Endodermal cell (in vitro differentiated cells): ENCODE data around the gene CYP2W1. TPM values are rescaled to one million over a fixed set of nuclear protein-coding genes. Genes with fewer than 3 reads are reported as not detected.
A peak's percentile ranks its signal among the peaks of the same experiment; 100 is the strongest.

ENCODE experiments used
- DNase-seq: peaks from one replicate; pipeline ENCODE4 v3.0.0-alpha.2; 2017
- H3K27ac ChIP-seq: 2 replicates; pipeline ENCODE4 v1.5.1; 2013; ENCODE audit warnings: mild to moderate bottlenecking, low read depth, low read length, moderate library complexity
- H3K27me3 ChIP-seq: 2 replicates; pipeline ENCODE4 v1.6.1; 2013; ENCODE audit warnings: mild to moderate bottlenecking, low read length, moderate library complexity; ENCODE audit not compliant: insufficient read depth, control insufficient read depth, poor library complexity, severe bottlenecking
- H3K36me3 ChIP-seq: 2 replicates; pipeline ENCODE4 v1.7.0; 2013; ENCODE audit warnings: mild to moderate bottlenecking, low read length, moderate library complexity; ENCODE audit not compliant: control insufficient read depth, insufficient read depth
- H3K4me1 ChIP-seq: one replicate; pipeline ENCODE4 v1.7.0; 2013; ENCODE audit warnings: low read length; ENCODE audit not compliant: control insufficient read depth, insufficient read depth
- H3K4me3 ChIP-seq: 2 replicates; pipeline ENCODE4 v1.5.1; 2013; ENCODE audit warnings: mild to moderate bottlenecking, low read length, moderate library complexity
- H3K9ac ChIP-seq: 2 replicates; pipeline ENCODE4 v1.6.1; 2013; ENCODE audit warnings: mild to moderate bottlenecking, low read length, moderate library complexity; ENCODE audit not compliant: poor library complexity, severe bottlenecking; ENCODE audit errors: extremely low read depth
- H3K9me3 ChIP-seq: 2 replicates; pipeline ENCODE4 v1.6.1; 2013; ENCODE audit warnings: mild to moderate bottlenecking, low read length, moderate library complexity; ENCODE audit not compliant: control insufficient read depth
- H3K27ac Mint-ChIP-seq: 2 replicates; pipeline ENCODE4 v1.8.0; 2020; ENCODE audit warnings: mixed read lengths
- H3K27me3 Mint-ChIP-seq: 2 replicates; pipeline ENCODE4 v1.8.0; 2021; ENCODE audit warnings: mild to moderate bottlenecking, mixed read lengths; ENCODE audit not compliant: insufficient read depth
- H3K36me3 Mint-ChIP-seq: 2 replicates; pipeline ENCODE4 v1.8.0; 2020; ENCODE audit warnings: low read depth, mixed read lengths
- H3K4me1 Mint-ChIP-seq: 2 replicates; pipeline ENCODE4 v1.8.0; 2020; ENCODE audit warnings: mixed read lengths
- H3K4me3 Mint-ChIP-seq: 2 replicates; pipeline ENCODE4 v1.8.0; 2020; ENCODE audit warnings: mild to moderate bottlenecking, moderate library complexity, mixed read lengths
- H3K9me3 Mint-ChIP-seq: 2 replicates; pipeline ENCODE4 v1.8.0; 2020; ENCODE audit warnings: mild to moderate bottlenecking, mixed read lengths
- CTCF ChIP-seq: fragments of 200-600 bp; sonication (generic); conservative IDR thresholded peaks from 2 replicates; pipeline ENCODE4 v1.5.0; 2021; ENCODE audit warnings: antibody characterized with exemption, mild to moderate bottlenecking
- whole genome bisulfite sequencing, 2 experiments: methylation state at CpG; one replicate each; pipeline versions ENCODE4 v1.1.5 to v1.1.7; 2013; ENCODE audit warnings: missing lambda C conversion rate in 2 of 2, mixed read lengths in 1 of 2; ENCODE audit not compliant: insufficient coverage in 1 of 2, insufficient read length in 1 of 2; 5-methylcytosine and 5-hydroxymethylcytosine counted together
- total RNA-seq, 2 donors: library from RNA; stranded (reverse); fragmentation: NEBNext Ultra II Directional in 1 of 2; extraction: Animal tissue kit (Norgen Biotek cat#: 25700) in 1 of 2; gene quantifications; 2 replicates in 1 of 2; 3 replicates in 1 of 2; pipeline ENCODE4 v1.2.1, GENCODE V29; 2021

Gene CYP2W1
- total RNA-seq, 2 donors from 2014 or later: not detected

GRCh38 chr7:946256-946996 lies 36.6 kb upstream of the CYP2W1 start:
- WGBS, 2 experiments: 89 to 90% methylated on average over 24 to 29 of the region's 29 CpGs
- no peak overlapping the region for H3K4me3 ChIP-seq
- H3K9ac ChIP-seq: no peak overlapping the region
- peaks cover 9% of the 10 kb centered on the region for H3K27me3 ChIP-seq
- no peak overlapping the region for H3K4me3 Mint-ChIP-seq
- H3K4me1 ChIP-seq: no peaks in the 10 kb centered on the region
- H3K9me3 Mint-ChIP-seq: no peaks in the 10 kb centered on the region
- DNase-seq: no peak
- no peak overlapping the region for H3K27ac Mint-ChIP-seq
- H3K27me3 Mint-ChIP-seq: peaks cover 14% of the 10 kb centered on the region
- TF ChIP-seq CTCF: no peak
- H3K36me3 ChIP-seq: no peaks in the 10 kb centered on the region
- no peaks in the 10 kb centered on the region for H3K36me3 Mint-ChIP-seq
- no peaks in the 10 kb centered on the region for H3K4me1 Mint-ChIP-seq
- no peak overlapping the region for H3K27ac ChIP-seq
- no peaks in the 10 kb centered on the region for H3K9me3 ChIP-seq

GRCh38 chr7:947391-948210 lies 35.4 kb upstream of the CYP2W1 start:
- no peak overlapping the region for H3K27ac Mint-ChIP-seq
- Histone ChIP-seq H3K9me3 (no peaks in the 10 kb centered on the region), H3K4me1 (no peaks in the 10 kb centered on the region), H3K36me3 (no peaks in the 10 kb centered on the region), H3K27ac (no peak overlapping the region), H3K9ac (no peak overlapping the region), H3K27me3 (peaks cover 6% of the 10 kb centered on the region), H3K4me3 (no peak overlapping the region)
- no peak for TF ChIP-seq CTCF
- no peaks in the 10 kb centered on the region for H3K9me3 Mint-ChIP-seq
- H3K4me1 Mint-ChIP-seq: no peaks in the 10 kb centered on the region
- peaks cover 12% of the 10 kb centered on the region for H3K27me3 Mint-ChIP-seq
- WGBS, 2 experiments: 92 to 93% methylated on average over 21 to 37 of the region's 37 CpGs
- H3K36me3 Mint-ChIP-seq: no peaks in the 10 kb centered on the region
- no peak for DNase-seq
- H3K4me3 Mint-ChIP-seq: no peak overlapping the region

- 89 to 91% methylated on average over 22 to 28 of the region's 28 CpGs for WGBS, 2 experiments
- peak; percentile 44 for DNase-seq
- H3K4me3 Mint-ChIP-seq: no peak overlapping the region
- H3K27ac ChIP-seq: no peak overlapping the region
- no peaks in the 10 kb centered on the region for H3K36me3 Mint-ChIP-seq
- H3K27me3 ChIP-seq: peaks cover 18% of the 10 kb centered on the region
- no peak overlapping the region for H3K4me3 ChIP-seq
- H3K9me3 Mint-ChIP-seq: no peaks in the 10 kb centered on the region
- H3K27ac Mint-ChIP-seq: no peak overlapping the region
- no peaks in the 10 kb centered on the region for H3K4me1 Mint-ChIP-seq
- H3K4me1 ChIP-seq: no peaks in the 10 kb centered on the region
- H3K27me3 Mint-ChIP-seq: peaks cover 11% of the 10 kb centered on the region
- H3K9ac ChIP-seq: no peak overlapping the region
- no peaks in the 10 kb centered on the region for H3K9me3 ChIP-seq
- H3K36me3 ChIP-seq: no peaks in the 10 kb centered on the region
- no peak for TF ChIP-seq CTCF
Observed at GRCh38 chr7:949021-949934, 33.7 kb upstream of the CYP2W1 start.
